B cell (primary cell): ENCODE data around the gene RAB12. TPM values are rescaled to one million over a fixed set of nuclear protein-coding genes. Genes with fewer than 3 reads are reported as not detected.

ENCODE experiments used
- ATAC-seq: fragments of 200-7000 bp; cut with Tn5 transposase; one replicate; pipeline ENCODE4 v1.10.0; 2021; ENCODE audit warnings: low read depth, mild to moderate bottlenecking, moderate number of reproducible peaks, moderate library complexity
- CTCF ChIA-PET: fragments of 350-600 bp; sonication (Branson Sonifier 250); formaldehyde crosslinking; loops from one replicate; lab custom pipeline; 2021; ENCODE audit warnings: antibody characterized with exemption, inconsistent platforms; lab: Charles Lee
- POLR2A ChIA-PET: fragments of 350-600 bp; sonication (Branson Sonifier 250); formaldehyde crosslinking; loops from one replicate; lab custom pipeline; 2021; ENCODE audit warnings: antibody characterized with exemption; lab: Charles Lee
- DNase-seq: peaks from one replicate; pipeline ENCODE4 v3.0.0; 2013
- H2AFZ ChIP-seq: 2 replicates; pipeline ENCODE4 v1.6.1; 2012; ENCODE audit warnings: mild to moderate bottlenecking, low read depth, low read length; ENCODE audit not compliant: insufficient read depth, poor library complexity, severe bottlenecking
- H3K27ac ChIP-seq, 2 donors: 1 replicate in 1 of 2; 2 replicates in 1 of 2; pipeline ENCODE4 v1.5.1; 2012 to 2013; ENCODE audit warnings: low read length in 2 of 2, mild to moderate bottlenecking in 2 of 2, moderate library complexity in 1 of 2
- H3K27me3 ChIP-seq, 4 experiments: fragments of 200-600 bp in 1 of 4; sonication (generic) in 1 of 4; replicated peaks in 1 of 4; 1 replicate in 2 of 4; 2 replicates in 2 of 4; pipeline versions ENCODE4 v1.6.1 to v1.7.0; 2013 to 2016; ENCODE audit warnings: low read length in 3 of 4, mild to moderate bottlenecking in 2 of 4, mixed read lengths in 1 of 4, moderate library complexity in 1 of 4; ENCODE audit not compliant: insufficient read depth in 4 of 4, control insufficient read depth in 3 of 4; ENCODE audit errors: control extremely low read depth in 1 of 4
- H3K36me3 ChIP-seq, 2 experiments: replicated peaks in 1 of 2; 1 replicate in 1 of 2; 2 replicates in 1 of 2; pipeline versions ENCODE4 v1.6.1 to v1.7.1; 2013; ENCODE audit warnings: low read length in 1 of 2; ENCODE audit not compliant: insufficient read depth in 2 of 2, control insufficient read depth in 1 of 2; ENCODE audit errors: control extremely low read depth in 1 of 2, extremely low read depth in 1 of 2
- H3K4me1 ChIP-seq, 2 donors: fragments of 200-600 bp in 1 of 2; sonication (generic) in 1 of 2; 1 replicate in 1 of 2; 2 replicates in 1 of 2; pipeline versions ENCODE4 v1.5.1 to v1.6.1; 2013 to 2017; ENCODE audit warnings: low read length in 2 of 2; ENCODE audit not compliant: control insufficient read depth in 2 of 2, insufficient read depth in 2 of 2
- H3K4me2 ChIP-seq: replicated peaks from 2 replicates; pipeline ENCODE3; 2012; ENCODE audit warnings: mild to moderate bottlenecking, low read depth, low read length; ENCODE audit not compliant: poor library complexity, severe bottlenecking
- H3K4me3 ChIP-seq, 5 experiments: fragments of 200-600 bp in 1 of 5; sonication (generic) in 1 of 5; 1 replicate in 3 of 5; 2 replicates in 2 of 5; pipeline versions ENCODE4 v1.5.1 to v1.7.0; 2011 to 2016; ENCODE audit warnings: low read length in 4 of 5, mild to moderate bottlenecking in 4 of 5, low read depth in 2 of 5, control low read depth in 1 of 5, moderate library complexity in 1 of 5; ENCODE audit not compliant: insufficient read depth in 1 of 5; ENCODE audit errors: control extremely low read depth in 1 of 5, extremely low read depth in 1 of 5
- H3K79me2 ChIP-seq: fragments of 200-600 bp; sonication (generic); one replicate; pipeline ENCODE4 v1.6.0; 2016; ENCODE audit warnings: low read length; ENCODE audit not compliant: control insufficient read depth, insufficient read depth
- H3K9ac ChIP-seq: fragments of 200-600 bp; sonication (generic); 2 replicates; pipeline ENCODE4 v1.6.1; 2017; ENCODE audit warnings: mild to moderate bottlenecking, low read length, moderate library complexity
- H3K9me3 ChIP-seq, 3 donors: one replicate each; pipeline versions ENCODE4 v1.6.1 to v1.7.1; 2013; ENCODE audit warnings: low read length in 2 of 3; ENCODE audit not compliant: control insufficient read depth in 2 of 3, insufficient read depth in 1 of 3; ENCODE audit errors: control extremely low read depth in 1 of 3
- H4K20me1 ChIP-seq: 2 replicates; pipeline ENCODE4 v1.6.0; 2012; ENCODE audit warnings: mild to moderate bottlenecking, low read length; ENCODE audit not compliant: insufficient read depth, control insufficient read depth, poor library complexity, severe bottlenecking
- H3K27ac Mint-ChIP-seq: one replicate; pipeline ENCODE4 v1.8.0; 2021; ENCODE audit warnings: mixed read lengths
- H3K27me3 Mint-ChIP-seq: one replicate; pipeline ENCODE4 v1.8.0; 2021; ENCODE audit warnings: mixed read lengths
- H3K4me1 Mint-ChIP-seq: one replicate; pipeline ENCODE4 v1.8.0; 2021; ENCODE audit warnings: mixed read lengths
- H3K4me3 Mint-ChIP-seq: one replicate; pipeline ENCODE4 v1.8.0; 2021; ENCODE audit warnings: mixed read lengths
- H3K9me3 Mint-ChIP-seq: one replicate; pipeline ENCODE4 v1.8.0; 2022; ENCODE audit warnings: mixed read lengths; ENCODE audit not compliant: insufficient read depth
- CTCF ChIP-seq: fragments of 200-600 bp; IDR thresholded peaks from one replicate; pipeline ENCODE4 v1.8.0; 2022; ENCODE audit warnings: antibody characterized with exemption, mild to moderate bottlenecking
- EZH2 ChIP-seq: IDR thresholded peaks from 2 replicates; pipeline ENCODE4 v1.6.1; 2012; ENCODE audit warnings: borderline replicate concordance, low read depth, mild to moderate bottlenecking, moderate library complexity, low read length; ENCODE audit not compliant: insufficient read depth, poor library complexity, severe bottlenecking
- WGBS: methylation state at CpG from one replicate; pipeline ENCODE4 v1.1.5; 2013; ENCODE audit warnings: missing lambda C conversion rate; ENCODE audit not compliant: insufficient coverage; 5-methylcytosine and 5-hydroxymethylcytosine counted together
- intact Hi-C: fragments of 100-400 bp; cut with micrococcal nuclease; formaldehyde crosslinking; loops from one replicate; pipeline ENCODE4 v1.10.0; 2022
- polyA plus RNA-seq: library from polyadenylated mRNA; depleted of rRNA; stranded (reverse); fragments of >200 nt; gene quantifications from 2 replicates; pipeline ENCODE4 v1.2.3, GENCODE V29; 2012
- total RNA-seq, 2 donors: library from RNA; stranded (reverse); fragments of 120-200 nt in 1 of 2; gene quantifications; 1 replicate in 1 of 2; 2 replicates in 1 of 2; pipeline versions ENCODE4 v1.2.3 to v1.2.4, GENCODE V29; 2013 to 2022

The RAB12 gene
- total and polyA plus RNA-seq, 2 donors (not counting 1 experiment from before 2014, with no cell fraction given) = 12.8 to 38.7 TPM

- H3K27me3 Mint-ChIP-seq = no peaks in the 10 kb centered on the region
- Histone ChIP-seq H4K20me1 (peaks cover 32% of the 10 kb centered on the region), H3K79me2 (peaks cover 13% of the 10 kb centered on the region), H2AFZ (no peak overlapping the region), H3K4me2 (no peak overlapping the region), H3K36me3 (peaks cover 6 to 54% of the 10 kb centered on the region in 2 experiments), H3K9me3 (peaks cover 0 to 3% (median 0%) of the 10 kb centered on the region in 3 donors), H3K4me1 (peaks cover 15% of the 10 kb centered on the region in 2 donors), H3K9ac (no peak overlapping the region), H3K27ac (no peak overlapping the region), H3K4me3 (no peak overlapping the region), H3K27me3 (no peaks in the 10 kb centered on the region)
- H3K27ac Mint-ChIP-seq = no peak overlapping the region
- TF ChIP-seq CTCF (no peak), EZH2 (no peak)
- DNase-seq = no peak
- peaks cover 17% of the 10 kb centered on the region for H3K4me1 Mint-ChIP-seq
- H3K4me3 Mint-ChIP-seq = no peak overlapping the region
- no CpG with 5 or more reads among the region's 4 CpGs for WGBS
- ChIA-PET CTCF (no interaction called here), POLR2A (no interaction called here)
- H3K9me3 Mint-ChIP-seq = no peaks in the 10 kb centered on the region
- intact Hi-C loops = no loop called here
- no peak for ATAC-seq
Measured at GRCh38 chr18:8627540-8627939, 18.3 kb downstream of the RAB12 start.

GRCh38 chr18:8629602-8630001 is 20.4 kb downstream of the RAB12 start:
- peaks cover 5% of the 10 kb centered on the region for H3K79me2 ChIP-seq
- H3K27me3 ChIP-seq = no peaks in the 10 kb centered on the region
- ChIA-PET CTCF (no interaction called here), POLR2A (no interaction called here)
- Mint-ChIP-seq H3K27ac (no peak overlapping the region), H3K4me1 (peaks cover under 1% of the 10 kb centered on the region), H3K9me3 (no peaks in the 10 kb centered on the region), H3K27me3 (no peaks in the 10 kb centered on the region), H3K4me3 (no peak overlapping the region)
- no peaks in the 10 kb centered on the region for H3K9me3 ChIP-seq
- DNase-seq (no peak), ATAC-seq (no peak)
- intact Hi-C loops = no loop called here
- H3K4me1 ChIP-seq = no peaks in the 10 kb centered on the region
- no peak overlapping the region for H3K4me3 ChIP-seq
- no peak overlapping the region for H3K4me2 ChIP-seq
- no peak overlapping the region for H3K27ac ChIP-seq
- 100% methylated on average over 2 of the region's 3 CpGs for WGBS
- H2AFZ ChIP-seq = no peak overlapping the region
- H3K9ac ChIP-seq = no peak overlapping the region
- H3K36me3 ChIP-seq = peaks cover 7 to 73% of the 10 kb centered on the region in 2 experiments
- no peak for TF ChIP-seq CTCF
- TF ChIP-seq EZH2 = no peak
- H4K20me1 ChIP-seq = peaks cover 39% of the 10 kb centered on the region
